HG02642 (cell line): Measurements from ENCODE around the gene EIF6.
"Not testable (repeated sequence)": the region's sequence is repeated elsewhere in the genome, so short reads cannot be mapped to it uniquely, and the experiment has no call there.

Source experiments
- ATAC-seq: cut with Tn5 transposase; IDR thresholded peaks from one replicate; pipeline ENCODE4 v1.9.1; 2021; ENCODE audit warnings: mild to moderate bottlenecking; ENCODE audit not compliant: unreplicated experiment, poor library complexity

Gene EIF6

DNA sequence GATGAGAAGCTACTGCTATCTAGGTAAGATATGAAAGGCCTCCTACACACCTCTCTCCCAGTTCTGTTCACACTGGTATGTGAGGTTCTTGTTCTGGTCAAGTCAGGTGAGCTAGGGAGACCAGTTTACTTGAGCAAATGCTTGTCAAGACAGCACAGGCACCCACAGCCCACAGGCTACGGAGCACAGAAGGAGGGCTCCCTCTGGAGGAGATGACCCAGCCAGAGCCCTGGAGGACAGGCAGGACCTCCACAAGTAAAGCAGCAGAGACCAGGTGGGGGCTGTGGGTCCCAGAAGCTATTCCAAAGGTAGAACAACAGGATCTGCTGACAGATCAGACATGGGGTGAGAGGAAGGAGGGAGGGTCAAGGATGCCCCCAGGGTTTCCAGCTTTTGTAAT lies 19.8 kb downstream of the EIF6 start:
- ATAC-seq = no peak

DNA sequence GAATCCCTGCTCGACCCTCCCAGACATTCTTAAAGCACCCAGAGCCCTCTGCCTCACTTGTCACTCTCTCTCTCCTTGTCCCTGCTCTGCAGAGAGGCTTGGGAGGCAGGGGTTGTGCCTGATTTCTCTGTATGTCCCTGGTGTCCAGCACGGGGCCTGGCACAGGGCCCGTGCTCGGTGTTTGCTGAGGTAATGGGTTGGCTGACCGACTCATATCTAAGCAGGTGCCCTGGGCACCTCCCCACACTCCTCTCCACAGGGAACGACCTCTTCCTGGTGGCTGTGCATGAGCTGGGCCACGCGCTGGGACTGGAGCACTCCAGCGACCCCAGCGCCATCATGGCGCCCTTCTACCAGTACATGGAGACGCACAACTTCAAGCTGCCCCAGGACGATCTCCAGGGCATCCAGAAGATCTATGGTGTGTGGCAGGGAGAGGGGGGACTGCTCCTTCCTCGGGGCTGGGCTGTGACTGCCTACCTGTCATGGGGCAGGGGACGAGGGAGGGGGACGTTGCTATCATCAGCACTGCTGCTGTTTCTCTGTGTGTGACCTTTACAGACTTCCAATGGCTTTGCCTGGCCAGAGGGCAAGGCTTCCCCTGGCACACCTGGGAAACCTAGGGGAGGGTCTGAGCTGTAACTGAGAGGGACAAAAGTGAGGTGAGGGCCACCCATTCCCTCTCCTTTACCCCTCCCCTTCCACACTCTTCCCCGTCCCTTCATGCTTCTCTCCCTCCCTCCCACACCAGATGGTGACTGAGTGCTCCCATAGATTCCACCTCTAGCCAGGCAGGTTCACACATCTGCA lies 20.8 kb downstream of the EIF6 start:
- no peak for ATAC-seq

DNA sequence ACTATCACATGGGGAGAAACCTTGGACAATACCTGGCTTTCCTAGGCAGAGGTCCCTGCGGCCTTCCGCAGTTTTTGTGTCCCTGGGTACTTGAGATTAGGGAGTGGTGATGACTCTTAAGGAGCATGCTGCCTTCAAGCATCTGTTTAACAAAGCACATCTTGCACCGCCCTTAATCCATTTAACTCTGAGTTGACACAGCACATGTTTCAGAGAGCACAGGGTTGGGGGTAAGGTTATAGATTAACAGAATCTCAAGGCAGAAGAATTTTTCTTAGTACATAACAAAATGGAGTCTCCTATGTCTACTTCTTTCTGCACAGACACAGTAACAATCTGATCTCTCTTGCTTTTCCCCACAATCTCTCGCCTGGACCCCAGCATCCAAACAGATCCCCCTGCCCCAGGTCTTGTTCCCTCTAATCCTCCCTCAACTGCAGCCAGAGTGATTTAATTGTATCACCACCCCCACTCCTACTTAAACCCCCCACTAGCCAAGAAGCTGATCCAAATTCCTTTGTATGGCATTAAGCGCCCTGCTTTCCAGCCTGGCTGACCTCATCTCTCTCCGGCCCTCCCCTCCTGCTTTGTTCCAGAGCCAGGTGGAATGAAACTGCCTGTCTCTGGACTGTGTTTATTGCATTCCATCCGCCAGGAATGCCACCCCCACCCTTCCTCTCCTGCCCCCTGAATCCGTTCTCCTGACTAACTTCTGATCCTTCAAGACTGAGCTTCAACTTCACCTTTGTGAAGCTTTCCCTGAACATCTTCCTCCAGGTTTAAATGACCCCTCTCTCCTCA lies 21.6 kb downstream of the EIF6 start:
- not testable (repeated sequence) for ATAC-seq

DNA sequence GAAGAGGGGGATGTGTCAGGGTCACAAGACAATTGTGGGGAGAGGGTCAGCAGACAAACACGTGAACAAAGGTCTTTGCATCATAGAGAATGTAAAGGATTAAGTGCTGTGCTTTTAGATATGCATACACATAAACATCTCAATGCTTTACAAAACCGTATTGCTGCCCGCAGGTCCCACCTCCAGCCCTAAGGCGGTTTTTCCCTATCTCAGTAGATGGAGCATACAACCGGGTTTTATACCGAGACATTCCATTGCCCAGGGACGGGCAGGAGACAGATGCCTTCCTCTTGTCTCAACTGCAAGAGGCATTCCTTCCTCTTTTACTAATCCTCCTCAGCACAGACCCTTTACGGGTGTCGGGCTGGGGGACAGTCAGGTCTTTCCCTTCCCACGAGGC lies 22.3 kb downstream of the EIF6 start:
- not testable (repeated sequence) for ATAC-seq

DNA sequence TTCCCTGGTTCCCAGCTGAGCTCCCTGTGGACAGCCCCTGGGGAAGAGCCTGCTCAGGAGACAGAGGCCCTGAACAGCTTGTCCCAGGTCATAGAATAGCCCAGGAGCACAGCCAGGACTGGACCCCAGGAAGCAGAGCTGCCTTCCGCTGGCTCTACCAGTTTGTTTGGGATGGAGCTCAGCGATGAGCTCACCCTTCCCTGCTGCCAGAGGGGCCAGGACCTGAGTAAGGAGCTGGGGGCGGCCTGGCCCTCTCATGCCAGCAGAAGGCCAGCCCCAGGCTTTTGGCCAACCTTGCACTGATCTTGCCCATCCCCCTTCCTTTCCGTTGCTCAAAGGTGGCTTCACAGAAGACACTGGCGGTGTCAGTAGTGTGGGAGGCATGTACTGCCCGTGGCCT lies 24.1 kb downstream of the EIF6 start:
- no peak for ATAC-seq

DNA sequence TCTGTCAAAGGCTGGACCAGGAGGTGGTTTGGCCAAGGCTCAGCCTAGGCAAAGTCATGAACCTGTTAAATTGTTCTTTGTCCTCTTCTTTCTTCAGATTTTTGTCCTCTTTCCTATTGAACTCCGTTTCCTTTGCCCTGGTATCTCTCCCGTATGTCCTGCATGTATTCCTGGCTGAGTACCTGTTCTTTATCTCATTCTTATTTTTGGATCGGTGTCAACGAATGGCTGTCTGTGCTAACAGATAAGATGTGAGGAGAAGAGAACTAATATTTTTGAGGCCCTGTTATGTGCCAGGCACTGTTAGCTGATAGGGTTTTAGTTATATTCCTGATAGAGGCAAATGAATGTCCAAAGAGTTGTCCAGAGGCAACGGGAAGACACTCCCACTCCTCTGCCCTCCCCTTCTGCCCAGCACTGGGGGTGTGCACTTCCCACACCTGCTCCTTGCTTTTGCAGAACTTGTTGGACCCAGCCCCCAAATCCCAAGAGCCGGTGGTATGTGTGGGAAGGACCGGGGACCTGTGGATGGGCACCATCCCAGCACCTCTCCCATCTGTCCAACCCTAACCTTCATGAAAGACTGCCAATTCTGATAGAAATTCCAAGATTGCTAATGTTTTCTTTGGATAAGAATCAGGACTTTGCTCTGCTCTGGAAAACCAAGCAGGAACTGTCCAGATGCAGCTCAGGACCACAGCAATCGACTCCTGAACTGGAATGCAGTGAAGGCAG lies 27.2 kb downstream of the EIF6 start:
- no peak for ATAC-seq

DNA sequence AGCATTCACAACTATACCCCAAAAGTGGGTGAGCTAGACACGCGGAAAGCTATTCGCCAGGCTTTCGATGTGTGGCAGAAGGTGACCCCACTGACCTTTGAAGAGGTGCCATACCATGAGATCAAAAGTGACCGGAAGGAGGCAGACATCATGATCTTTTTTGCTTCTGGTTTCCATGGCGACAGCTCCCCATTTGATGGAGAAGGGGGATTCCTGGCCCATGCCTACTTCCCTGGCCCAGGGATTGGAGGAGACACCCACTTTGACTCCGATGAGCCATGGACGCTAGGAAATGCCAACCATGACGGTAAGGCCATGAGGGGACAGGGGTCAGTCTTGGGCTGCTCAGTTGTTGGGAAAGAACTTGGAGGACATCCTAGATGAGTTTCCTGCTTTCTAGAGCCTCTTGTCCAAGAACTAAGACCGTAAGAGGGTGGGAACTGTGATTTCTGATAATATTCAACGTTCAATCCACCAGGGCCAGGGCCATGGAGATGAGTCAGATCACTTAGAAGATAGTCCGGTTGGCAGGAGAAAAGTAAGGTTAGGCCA lies 30.0 kb downstream of the EIF6 start:
- no peak for ATAC-seq

DNA sequence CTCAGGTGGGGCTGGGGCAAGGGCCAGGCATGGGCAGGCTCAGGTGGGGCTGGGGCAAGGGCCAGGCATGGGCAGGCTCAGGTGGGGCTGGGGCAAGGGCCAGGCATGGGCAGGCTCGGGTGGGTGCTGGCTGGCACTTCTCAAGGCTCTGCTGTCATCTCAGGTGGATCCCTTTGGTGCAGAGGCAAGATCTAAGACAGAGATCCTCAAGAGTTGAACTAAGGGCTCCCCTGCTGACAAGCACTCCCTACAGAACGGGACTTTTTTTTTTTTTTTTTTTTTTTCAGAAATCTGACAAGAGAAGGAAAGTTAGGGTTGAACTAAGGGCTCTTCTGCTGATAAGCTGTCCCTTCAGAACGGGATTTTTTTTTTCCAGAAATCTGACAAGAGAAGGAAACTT lies 31.6 kb downstream of the EIF6 start:
- no peak for ATAC-seq

DNA sequence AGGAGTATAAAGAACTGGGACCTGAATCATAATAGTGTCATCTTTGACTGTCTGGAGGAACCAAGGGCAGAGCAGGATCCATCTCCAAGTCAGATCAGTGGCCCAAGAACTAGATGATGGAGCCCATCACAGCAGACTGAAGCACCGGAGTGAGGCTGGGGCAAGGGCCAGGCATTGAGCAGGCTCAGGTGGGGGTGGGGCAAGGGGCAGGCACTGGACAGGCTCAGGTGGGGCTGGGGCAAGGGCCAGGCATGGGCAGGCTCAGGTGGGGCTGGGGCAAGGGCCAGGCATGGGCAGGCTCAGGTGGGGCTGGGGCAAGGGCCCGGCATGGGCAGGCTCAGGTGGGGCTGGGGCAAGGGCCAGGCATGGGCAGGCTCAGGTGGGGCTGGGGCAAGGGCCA lies 32.0 kb downstream of the EIF6 start:
- not testable (repeated sequence) for ATAC-seq

DNA sequence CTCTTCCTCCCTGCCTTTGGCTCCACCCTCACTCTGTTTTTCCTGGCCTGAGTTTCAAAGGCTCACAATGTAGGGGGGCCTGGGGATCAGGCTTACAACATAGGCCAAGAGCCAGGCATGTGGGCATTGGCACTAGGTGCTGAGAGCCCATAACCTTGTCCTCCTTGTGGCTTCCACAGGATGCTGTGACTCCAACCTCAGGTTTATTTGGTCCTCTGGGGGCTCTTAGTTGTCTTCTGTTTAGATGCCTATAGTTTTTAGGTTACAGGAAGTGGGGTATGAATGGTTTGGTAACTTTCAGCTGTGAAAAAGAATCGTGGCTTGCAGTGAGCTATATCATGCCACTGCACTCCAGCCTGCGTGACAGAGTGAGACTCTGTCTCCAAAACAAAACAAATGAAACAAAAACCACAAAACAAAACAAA lies 32.5 kb downstream of the EIF6 start:
- ATAC-seq = no peak

DNA sequence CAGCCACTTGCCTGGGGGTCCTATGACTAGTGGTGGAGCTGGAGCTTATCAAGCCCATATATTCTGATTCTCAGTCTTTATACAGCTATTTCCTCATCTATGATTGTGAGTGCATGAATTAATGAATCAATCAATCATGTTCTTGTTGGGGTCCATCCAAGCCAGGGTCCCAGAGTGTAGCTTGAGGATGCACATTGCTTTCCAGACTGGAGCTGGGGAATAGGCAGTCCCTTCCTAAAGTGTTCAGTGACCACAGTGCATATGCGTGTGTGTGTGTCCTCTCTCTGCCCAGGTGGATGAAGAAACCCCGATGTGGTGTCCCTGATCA lies 33.0 kb downstream of the EIF6 start:
- ATAC-seq = no peak

DNA sequence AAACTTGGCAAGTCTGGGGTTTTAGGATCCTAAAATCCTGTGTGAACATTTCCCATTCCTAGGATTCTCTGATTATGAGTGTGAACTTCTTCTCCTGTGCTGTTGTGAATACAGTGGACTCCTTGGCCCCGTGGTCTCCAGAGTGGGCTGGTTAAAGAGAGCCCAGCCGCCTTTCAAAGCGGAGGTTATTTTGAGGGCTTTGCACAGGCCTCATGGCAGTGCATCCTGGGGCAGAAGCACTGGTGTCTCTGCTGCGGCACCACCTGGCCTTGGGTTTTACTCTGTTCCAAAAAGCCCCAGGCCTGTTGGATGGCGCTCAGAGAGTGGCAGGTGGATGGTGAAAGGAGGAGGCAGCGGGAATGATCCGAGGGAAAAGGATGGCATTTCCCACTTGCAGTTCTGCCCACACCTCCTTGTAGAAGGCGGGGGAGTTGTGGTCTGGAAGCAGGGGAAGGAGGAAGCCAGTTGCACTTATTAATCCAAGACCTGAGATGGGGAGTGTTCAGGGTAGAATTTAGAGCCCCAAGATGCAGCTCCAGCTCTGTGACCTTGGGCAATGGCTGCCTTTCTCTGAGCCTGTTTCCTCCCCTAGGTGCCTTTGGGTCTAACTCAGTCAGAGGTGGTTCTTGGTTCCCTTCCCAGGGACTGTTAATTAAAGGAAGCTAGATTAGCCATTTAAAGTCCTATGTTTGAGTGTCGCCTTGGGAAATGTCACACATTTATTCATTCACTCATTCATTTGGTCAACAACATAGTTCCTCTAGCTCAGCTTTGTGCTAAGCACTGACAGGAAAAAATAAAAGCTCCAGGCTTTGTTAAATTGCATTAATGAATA lies 35.7 kb downstream of the EIF6 start:
- no peak for ATAC-seq

DNA sequence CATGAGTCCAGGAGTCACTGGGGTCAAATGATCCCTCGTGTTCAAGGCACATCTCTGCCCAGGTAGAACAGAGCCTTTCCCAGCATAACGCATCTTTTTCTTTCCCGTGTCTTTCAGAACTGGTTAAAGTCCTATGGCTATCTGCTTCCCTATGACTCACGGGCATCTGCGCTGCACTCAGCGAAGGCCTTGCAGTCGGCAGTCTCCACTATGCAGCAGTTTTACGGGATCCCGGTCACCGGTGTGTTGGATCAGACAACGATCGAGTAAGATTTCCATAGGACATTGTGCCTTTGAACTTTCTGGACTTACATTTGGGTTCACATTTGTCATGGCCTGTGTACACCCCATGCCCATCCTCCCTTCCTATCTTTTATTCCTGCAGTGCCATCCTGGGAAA lies 37.8 kb downstream of the EIF6 start:
- ATAC-seq = no peak

DNA sequence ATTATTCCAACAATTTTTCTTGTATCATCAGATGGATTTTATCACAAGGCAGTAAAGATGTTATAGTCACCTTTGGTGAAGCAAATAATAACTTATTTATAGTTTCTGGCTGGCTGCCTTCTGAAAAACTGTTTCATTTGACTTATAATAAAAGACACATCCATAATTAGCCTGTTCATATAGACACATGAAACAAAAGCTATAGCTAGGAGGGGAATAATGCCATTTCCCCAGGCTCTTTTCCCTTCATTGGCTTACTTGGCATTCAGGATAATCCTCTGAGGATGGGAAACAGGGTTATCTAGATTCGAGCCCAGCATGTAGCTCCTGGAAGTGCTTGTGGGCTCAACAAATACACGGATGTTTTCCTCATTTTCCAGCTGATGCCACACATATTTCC lies 40.6 kb downstream of the EIF6 start:
- ATAC-seq = no peak

DNA sequence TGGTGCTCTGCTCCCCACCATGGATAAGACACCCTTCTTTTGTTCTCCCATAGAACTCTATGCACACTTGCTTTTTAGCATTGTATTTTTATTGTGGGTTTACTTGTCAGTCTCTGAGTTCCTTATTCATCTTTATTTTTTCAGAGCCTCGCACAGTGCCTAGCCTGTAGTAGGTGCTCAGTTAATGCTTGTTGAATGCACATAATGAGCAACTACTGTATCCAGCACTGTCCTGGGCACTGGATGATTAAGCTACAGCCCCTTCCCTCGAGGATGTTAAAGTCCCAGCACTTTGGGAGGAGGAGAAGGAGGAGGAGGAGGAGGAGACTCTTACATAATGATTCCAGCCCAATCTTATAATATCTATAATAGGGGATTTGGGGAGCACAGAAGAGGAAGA lies 41.3 kb downstream of the EIF6 start:
- ATAC-seq = no peak

DNA sequence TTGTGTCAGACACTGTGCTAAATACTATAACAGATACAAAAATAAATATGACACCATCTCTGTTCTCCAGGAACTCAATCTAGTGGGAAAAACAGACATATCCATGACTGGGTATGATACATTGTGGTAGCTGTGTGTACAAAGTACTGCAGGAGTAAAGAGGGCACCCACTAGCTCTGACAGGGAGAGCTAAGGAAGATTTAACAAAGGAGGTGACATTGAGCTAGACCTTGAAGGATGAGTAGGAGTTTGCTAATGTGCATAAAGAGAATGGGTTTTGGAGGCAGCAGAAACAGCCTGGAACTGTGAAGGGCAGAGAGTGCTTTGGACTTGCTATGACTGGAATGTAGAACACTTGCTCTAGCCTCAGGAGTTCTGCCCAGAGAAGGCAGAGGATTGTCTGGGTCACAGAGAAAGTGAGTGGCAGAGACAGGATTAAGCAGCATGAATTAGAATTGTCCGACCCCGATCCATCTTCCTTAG lies 43.7 kb downstream of the EIF6 start:
- ATAC-seq = no peak

DNA sequence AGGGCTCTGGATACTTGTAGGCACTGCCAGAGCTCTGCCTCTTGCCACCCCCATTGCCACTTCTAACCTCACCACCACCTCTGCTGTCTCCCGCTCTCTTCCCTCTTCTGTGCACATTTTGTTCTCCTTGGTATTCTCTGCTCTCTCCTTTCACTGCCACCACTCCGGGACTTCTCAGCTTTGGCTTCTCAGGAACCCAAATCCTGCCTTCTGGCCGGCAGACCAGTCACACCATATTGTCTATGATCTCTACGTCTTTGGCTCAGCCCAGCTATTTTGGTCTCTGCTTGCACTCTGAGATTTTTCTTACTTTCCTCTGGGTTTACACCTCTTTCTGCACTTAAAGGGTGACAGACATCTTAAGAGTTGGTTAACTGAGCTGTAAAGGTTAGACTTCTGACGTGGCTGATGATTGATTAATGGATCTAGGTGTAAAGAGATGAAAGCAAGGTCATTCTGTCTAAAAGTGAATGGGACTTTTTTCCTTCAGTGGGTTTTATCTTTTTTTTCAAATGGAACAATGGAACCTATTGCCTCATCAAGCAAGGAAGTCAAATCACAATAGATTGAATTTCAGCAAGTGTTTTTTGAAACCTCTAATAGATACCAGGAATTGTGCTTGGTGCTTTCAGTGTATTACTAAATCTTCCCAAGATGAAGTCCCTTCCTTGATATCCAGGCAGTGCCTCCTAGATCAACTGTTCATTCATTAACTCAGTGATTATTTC lies 44.3 kb downstream of the EIF6 start:
- no peak for ATAC-seq

DNA sequence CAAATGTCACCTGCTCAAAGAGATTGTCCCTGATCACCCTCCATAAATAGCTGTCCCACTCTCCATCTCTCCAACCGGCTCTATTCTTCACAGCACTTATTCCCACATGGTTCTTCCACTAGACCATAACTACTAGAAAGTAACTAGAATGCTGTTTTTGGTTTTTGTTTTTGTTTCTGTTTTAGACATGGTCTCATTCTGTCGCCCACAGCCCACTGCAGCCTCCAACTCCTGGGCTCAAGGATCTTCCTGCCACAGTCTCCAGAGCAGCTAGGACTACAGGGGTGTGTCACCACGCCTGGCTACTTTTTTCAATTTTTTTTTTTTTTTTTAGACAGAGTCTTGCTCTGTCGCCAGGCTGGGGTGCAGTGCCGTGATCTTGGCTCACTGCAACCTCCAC lies 45.8 kb downstream of the EIF6 start:
- no peak for ATAC-seq

DNA sequence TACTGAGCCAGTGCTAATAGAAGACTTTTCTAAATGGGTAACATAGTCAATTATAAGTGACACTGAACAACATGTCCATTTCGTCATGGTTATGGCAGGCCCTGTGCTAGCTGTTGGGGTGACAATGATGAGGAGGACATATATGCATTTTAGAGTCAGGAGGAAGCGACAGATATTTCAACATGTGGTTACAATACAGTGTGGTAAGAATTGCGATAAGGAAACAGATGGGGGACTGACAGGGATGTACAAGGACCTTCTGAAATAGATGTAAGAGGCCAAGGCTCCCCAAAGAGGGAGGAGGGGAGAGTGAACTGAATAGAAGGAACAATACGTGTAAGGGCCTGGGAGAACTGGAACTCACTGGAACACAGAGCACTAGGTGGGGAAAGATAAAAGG lies 46.4 kb downstream of the EIF6 start:
- no peak for ATAC-seq
